Measurements from ENCODE around the gene LAPTM4A. TPM values are rescaled to one million over a fixed set of nuclear protein-coding genes. Genes with fewer than 3 reads are reported as not detected.
A peak's percentile ranks its signal among the peaks of the same experiment; 100 is the strongest.
"Not testable (repeated sequence)": the region's sequence is repeated elsewhere in the genome, so short reads cannot be mapped to it uniquely, and the experiment has no call there.

The LAPTM4A gene
- 104 and 126 TPM in 2 replicates for total RNA-seq

DNA sequence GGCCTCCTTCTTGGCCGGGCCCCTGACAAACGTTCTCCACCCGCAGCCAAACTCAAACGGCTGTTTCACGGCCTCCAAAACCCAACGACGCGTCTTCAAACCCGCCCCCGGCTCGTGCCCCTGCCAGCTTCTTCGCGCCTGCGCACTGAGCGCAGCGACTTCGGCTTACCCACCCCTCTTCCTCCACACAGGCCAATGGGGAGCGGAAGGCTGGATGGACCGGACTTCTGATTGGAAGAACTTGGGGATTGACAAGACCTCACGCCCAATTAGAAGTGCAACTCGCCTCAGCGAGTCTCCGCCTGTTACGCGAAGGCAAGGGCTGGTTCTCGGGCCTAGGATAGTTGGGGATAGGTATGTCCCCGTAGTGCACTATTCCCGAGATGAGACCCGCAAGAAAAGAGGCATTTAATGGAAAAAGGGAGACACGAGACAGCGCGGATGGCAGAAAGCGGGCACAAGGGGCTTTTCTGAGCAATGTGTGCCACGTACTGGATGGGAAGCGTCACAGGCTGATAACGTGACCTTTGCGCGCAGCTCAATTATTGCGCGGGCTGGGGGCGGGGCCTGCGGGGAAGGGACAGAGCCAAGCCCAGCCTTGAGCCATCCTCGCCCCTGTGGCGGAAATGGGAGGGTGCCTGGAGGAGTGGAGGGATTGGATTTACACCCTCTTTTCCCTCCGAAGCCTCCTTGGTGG, at the start of gene LAPTM4A:
TSS of gene LAPTM4A (minus strand) at position 97 of the 697 bp plus-strand sequence. CDS start 108 bp downstream, outside the sequence.
- peak; percentile 100 for DNase-seq (ENCODE audit: low read depth in 2 of 2)

DNA sequence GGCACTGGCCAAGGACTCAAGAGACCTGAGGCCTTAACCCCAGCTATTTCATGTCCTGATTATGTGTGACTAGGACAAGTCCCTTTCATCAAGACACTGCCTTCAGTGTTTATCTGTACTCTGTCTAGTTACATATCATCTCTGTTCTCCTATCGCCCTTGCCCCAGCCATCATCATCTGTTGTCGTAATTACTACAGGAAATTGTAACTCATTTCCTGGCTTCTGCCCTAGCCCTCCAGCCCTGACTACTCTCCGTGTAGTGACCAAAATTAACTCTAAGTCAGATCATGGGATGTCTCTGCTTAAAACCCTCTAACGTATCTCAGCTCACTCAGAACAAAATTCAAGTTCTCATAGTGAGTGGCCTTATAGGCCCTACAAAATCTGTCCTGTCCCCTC, 49.3 kb upstream of the LAPTM4A start:
- peak; percentile 38 to 73 for DNase-seq (ENCODE audit: low read depth in 2 of 2)

DNA sequence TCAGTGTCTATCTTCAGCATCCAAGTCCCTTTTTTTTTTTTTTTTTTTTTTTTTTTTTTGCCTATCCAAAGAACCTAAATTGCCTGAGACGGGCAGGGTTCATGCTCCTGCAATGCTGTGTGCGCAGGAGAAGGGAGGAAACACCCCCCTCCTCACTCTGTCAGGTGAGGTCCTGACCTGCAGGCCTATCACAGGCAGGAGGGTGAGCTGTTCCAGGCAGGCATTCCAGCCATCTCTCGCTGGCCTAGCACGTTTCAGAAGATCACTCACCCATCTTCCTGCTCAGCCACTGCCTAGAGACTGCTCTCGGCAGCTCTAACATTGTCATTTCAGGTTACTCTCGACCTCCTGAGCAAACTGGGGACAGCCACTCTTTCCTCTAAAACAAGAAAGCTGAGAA, 48.4 kb upstream of the LAPTM4A start:
- no peak for DNase-seq (ENCODE audit: low read depth in 2 of 2)

DNA sequence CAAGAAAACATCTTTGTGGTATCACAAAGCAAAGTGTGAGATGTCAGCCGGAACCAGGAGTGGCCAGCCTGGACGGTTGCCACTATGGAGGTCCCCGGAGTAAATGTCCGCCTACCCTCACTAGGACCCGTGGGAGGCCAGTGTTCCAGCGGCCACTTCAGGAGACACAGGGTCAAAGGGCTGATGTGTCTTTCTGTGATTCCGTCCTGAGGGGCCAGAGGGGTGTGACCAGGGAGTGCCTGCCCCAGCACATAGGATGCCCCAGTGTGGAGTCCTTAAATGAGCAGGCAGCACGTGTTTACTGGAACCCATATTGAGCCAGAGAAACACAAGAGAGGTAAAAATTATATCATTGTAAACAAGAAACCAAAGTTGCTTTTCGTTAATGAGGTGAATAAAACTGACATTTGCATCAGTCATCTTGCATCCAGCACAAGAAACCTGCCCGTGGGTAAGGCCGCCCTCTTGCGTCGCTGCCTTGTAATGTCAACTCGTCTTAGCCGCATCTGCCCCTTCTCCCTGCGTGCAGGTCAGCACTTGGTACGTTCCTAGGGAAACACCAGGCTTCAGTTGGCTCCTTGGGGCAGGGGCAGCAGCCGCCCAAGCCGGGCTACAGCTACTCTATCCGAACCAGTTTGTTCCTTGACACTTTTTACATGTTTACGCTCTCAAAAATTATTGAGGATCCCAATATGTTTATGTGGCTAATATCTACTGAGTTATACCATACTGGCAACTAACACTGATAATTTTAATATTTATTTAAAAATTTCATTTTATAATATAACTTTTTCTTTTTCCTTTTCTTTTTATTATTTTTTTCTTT, 46.7 kb upstream of the LAPTM4A start:
- DNase-seq (ENCODE audit: low read depth in 2 of 2): peak; percentile 90 to 91

DNA sequence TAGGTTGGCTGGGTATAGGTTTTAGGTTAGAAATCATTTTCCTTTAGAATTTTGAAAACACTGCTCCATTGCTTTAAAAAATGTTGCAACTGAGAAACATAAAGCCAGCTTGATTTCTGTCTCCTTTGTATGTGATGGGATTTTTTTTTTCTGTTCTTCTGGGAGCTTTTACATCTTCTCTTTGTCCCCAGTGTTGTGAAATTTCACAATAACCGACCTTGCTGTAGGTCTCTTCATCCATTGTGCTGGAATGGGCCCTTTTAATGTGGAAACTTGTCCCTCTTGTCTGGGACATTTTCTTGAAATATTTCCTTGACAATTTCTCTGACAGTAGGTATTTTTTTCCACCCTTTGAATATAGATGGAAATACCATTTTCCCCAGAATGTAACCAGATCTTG, 44.0 kb upstream of the LAPTM4A start:
- DNase-seq (ENCODE audit: low read depth in 2 of 2): no peak

DNA sequence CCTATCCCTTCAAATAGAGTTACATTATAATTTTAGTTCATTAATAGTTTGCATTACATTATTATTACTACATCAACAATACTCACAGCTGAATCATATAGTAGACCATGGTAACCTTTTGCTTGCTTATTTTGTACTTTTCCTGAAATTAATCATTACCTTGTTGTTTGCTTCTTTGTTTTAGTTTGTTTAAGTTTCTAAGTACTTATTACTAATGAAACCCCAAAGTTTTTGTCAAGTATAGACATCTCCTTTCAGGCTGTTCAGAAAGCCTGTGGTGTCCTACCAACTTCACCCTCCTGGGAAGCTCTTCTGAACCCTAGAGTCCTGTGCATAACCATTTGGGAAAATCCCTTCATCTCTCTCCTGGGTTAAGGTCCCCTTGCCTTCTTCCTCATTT, 43.5 kb upstream of the LAPTM4A start:
- DNase-seq (ENCODE audit: low read depth in 2 of 2): no peak

DNA sequence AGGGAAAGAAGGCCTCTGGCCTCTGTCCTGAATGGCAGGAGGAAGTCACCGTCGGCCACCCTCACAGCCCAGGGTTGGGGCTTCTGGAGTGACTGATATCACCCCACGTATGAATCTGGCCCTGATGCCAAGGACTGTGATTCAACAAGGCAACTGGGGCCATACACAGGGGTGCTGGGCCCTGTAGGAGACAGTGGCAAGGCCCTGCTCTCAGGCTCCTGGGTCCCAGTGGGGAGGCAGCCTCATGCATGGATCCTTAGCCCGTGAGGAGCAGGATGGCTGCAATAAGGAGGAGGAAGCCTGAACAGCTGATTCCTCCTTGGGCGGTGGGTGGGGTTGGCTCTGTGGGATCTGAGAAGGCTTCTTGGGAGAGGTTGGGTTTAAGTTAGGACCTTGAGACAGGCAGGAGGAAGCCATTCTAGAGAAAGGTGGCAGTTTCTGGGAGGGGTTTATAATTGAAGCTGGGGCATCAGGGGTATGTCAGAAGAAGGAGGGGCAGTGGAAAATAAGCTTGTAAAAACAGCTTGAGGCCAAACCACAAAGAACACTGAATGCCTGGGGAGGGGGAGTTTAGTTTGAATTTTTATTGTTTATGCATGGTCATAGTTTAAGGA, 42.8 kb upstream of the LAPTM4A start:
- no peak for DNase-seq (ENCODE audit: low read depth in 2 of 2)

DNA sequence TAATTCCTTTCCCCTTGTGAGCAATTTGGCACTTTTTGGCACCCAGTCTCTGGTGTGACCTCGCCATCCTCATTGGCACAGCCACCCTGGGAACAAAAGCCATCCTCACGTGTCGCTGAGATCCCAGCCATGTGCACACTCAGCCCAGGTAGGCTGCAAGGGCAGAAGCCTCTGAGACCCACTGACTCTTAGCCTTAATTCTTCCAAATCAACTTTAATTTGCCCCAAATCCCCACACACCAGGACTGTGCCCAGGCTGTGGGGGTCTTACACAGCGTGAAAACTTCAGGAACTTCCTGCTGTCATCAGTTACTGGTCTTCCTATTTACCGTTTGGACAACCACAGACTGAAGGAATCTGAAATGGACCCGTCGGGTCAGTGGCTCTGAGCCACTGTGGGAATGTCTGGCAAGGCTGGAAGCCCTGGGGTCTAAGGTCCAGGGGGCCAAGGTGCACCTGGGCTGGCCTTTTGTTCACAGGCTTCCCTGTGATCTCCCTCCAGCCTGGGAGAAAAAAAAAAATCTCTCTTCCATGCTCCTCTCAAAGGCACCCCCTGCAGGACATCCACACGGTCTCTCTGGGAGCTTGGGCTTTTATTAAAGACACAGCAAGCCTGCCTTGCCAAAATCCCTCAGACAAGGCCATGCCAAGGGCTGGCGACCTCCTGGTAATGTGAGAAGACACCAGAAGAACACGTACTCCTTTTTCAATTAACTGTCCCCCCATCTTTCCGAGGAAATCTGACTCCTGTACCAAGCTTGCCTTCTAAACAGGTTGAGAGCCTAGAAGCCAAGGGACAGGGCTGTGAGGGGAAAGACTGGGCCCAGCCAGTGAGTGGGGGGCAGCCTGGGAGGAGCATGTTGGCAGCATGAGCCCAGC, 42.1 kb upstream of the LAPTM4A start:
- DNase-seq (ENCODE audit: low read depth in 2 of 2): peak; percentile 78 to 83

DNA sequence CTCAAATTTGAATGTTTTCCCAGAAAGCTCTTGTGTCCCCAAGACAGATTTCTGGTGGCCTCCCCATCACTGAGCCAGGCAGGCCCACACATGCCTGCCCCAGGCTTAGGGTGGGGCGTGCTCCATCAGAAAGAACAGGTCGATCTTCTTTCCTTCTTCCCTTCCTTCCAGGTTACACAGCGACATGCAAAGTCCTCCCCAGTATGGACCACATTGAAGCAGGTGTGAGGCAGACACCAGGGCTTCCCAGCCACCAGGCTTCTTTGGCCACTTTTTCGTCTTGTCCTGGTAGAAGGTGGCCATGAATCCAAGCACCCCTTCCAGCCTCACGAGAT, 41.4 kb upstream of the LAPTM4A start:
- no peak for DNase-seq (ENCODE audit: low read depth in 2 of 2)

DNA sequence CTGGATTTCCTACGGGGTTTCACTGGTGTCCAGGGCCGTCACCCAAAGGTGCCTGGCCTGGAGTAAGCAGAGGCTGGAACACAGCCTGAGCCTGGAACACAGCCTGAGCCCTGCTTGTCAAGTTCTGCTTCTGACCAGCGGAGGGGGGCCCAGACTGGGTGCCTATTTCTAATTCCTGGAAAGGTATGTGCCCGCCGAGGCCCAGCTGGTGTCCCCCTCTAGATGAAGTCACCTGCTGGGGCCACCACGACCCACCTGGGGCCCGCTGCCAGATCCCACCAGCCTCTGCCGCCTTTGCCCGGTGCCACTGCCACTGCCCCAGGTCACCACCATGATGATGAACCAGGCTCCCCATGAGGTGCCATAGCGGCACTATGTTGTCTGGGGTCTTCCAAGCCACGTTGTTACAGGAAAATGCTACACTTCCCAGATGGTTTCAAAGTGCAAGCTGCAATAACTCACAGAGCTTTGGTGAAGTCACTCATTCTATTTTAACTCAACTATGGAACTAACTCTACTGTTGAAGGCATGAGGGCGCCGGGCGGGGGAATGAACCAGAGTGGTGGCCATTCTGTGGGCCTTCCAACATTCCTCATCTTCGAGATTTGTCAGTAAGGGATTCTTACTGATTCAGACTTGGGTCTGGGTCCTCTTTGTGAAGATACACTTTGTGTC, 40.9 kb upstream of the LAPTM4A start:
- DNase-seq (ENCODE audit: low read depth in 2 of 2): no peak

DNA sequence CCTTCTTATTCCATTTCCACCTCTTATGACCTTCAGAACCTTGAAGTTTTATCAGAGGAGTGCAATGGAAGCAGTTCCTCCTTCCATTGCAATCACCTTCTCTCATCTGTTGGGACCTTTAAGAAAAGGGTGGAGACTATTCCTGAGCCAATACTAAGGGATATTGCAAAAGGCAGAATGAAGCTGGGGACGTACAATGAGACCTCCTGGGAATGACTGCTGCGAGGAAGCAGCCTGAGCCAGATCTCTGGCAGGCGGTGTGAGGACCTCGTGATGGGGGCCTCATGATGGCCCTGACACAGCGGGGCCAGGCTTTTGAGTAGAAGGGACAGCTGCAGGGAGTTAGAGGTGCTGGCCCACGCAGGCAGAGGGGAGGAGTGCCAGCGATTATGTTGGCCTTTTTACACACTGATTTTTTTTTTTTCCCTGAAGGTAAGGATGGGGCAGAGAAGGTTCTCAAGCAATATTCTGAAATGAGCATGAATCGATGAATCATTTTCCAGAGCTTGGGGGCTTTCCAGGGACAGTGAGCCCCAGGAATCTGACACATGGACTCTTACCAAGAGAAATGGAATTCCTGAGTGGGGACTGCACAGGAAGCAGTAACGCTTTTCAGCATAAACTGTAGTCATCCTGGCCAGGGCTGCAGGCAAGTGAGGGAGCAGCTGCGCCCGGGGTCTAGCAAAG, 40.0 kb upstream of the LAPTM4A start:
- peak; percentile 68 to 89 for DNase-seq (ENCODE audit: low read depth in 2 of 2)

DNA sequence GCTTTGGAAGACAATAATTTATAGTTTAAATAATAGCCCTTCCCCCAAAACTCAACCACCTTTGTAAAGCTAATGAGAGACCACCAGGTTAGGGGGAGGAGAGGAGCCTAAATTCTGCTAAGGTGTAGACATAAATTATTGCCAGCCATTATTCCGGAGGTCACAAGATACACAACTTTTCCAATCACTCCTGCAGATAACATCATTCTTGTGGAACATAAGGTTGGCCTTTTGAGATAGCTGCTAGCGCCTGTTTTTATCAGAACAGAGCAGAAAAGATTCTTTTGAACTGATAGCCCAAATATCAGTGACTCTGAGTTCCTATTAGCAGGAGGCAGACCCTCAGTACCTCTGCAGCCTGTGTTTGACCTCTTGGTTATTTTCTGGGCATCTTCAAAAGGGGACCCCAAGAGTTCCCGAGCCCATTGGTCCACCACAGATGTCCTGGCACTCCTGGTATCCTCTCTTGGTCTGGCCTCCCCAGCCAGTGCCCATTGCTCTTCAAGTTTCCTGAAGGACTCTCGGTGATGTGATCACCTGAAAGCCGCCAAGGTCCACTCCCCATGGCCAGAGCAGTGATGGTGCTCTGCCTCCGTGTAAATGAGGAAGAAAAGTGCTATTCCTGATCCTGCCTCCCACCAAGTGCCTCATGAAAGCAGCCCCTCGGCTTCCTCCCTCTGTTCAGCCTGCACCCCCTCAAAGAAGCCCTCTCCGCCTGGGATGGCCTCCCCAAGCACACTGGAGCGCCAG, 38.5 kb upstream of the LAPTM4A start:
- DNase-seq (ENCODE audit: low read depth in 2 of 2): no peak

DNA sequence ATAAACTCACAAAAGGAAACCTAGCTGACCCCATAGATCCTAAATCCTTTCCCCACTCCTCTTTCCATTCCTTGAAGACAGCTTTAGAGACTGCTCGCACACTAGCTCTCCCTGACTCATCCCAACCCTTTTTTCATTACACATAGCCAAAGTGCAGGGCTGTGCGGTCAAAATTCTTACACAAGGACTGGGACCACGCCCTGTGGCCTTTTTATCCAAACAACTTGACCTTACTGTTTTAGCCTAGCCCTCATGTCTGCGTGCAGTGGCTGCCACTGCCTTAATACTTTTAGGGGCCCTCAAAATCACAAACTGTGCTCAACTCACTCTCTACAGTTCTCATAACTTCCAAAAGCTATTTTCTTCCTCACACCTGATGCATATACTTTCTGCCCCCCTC, 34.5 kb upstream of the LAPTM4A start:
- DNase-seq (ENCODE audit: low read depth in 2 of 2): not testable (repeated sequence)

DNA sequence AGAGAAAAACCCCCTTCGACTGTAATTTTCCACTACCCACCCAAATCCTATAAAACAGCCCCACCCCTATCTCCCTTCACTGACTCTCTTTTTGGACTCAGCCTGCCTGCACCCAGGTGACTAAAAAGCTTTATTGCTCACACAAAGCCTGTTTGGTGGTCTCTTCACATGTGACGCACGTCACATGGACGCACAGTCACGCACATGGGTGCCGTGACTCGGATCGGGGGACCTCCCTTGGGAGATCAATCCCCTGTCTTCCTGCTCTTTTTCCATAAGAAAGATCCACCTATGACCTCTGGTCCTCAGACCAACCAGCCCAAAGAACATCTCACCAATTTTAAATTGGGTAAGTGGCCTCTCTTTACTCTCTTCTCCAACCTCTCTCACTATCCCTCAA, 31.4 kb upstream of the LAPTM4A start:
- not testable (repeated sequence) for DNase-seq (ENCODE audit: low read depth in 2 of 2)

DNA sequence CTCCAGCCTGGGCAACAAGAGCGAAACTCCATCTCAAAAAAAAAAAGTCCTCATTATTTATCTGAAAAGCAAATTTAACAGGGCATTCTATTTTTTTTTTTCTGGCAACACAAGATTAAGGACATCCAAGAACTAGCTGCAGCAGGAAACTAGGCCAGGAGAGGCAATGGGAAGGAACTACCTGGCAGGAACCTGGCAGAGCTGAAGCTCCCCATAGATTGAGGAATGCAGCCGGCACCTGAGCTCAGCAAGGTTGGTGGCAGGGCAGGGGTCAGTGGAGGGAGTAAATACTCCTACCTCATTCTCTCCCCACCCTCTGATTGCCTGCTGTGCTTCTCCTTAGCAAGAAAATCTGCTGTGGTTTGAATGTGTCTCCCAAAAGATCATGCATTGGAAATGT, 30.4 kb upstream of the LAPTM4A start:
- DNase-seq (ENCODE audit: low read depth in 2 of 2): no peak

DNA sequence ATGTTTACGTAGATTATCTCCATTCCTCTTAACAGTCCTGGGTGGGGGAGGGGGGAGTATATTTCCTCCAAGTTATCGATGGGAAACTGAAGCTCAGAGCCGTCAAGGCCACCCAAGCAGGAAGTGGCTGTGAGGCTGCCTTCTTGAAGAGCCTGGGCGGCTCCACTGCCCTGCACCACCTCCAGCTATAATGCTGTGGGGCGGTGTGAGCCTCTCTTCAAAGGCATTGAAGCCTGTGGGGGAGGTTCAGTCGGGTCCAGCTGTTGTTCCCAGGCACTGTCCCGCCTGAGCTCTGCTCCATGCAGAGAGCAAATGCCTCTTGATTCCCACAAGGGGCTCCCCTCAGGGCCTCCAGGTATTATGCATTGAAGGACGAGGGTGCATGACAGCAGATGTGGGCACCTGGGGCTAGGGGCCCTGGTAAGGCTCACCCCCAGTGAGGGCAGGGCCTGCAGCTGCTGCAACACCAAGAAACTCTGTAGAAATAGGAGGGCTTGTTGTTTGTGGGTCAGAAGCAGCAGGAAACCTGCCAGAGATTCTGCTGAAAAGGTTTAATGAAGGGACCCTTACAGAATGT, 29.5 kb upstream of the LAPTM4A start:
- no peak for DNase-seq (ENCODE audit: low read depth in 2 of 2)

DNA sequence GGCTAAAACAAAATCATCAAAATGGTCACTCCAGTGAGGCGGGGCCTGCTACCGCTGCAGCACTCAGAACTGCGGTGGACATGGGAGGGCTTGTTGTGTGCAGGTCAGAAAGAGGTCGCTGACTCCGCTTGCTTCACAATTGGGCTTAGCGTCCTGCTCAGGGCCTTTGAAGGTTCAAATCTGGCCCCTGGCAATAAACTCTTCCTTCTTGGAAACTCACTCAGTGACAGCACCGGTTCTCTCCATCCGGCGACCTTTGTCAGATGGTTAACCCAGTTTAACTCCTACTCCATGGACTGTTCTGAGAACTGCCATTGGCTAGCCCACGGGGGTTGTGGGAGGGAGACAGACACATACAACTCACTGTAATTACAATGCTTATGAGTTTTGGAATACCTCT, 29.0 kb upstream of the LAPTM4A start:
- no peak for DNase-seq (ENCODE audit: low read depth in 2 of 2)

DNA sequence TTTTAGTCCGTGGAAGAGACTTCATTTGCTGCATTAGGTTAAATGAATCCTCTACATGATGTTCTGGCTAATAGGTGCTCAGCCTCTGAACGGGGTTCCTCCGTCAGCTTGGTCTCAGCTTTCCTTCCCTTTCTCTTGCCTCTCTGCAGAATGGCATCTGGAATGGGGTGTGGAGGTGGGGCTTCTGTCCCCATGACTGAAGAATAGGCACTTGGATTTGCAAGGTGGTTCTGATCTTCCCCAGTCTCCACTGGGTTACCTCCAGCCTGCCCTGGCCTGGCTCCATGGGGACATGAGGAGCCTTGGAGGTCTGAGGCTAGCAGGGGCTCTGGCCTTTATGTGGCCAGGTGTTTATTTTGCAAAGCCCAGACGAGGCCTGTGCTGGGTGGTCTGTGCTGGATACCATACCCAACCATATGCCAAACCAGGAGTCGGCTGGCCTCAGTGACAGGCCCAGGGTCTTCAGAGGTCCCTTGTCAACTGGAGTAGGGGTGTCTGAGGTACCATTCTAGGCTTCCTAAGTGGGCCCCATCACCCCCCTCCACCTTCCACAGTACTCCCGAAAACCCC, 28.2 kb upstream of the LAPTM4A start:
- DNase-seq (ENCODE audit: low read depth in 2 of 2): no peak

DNA sequence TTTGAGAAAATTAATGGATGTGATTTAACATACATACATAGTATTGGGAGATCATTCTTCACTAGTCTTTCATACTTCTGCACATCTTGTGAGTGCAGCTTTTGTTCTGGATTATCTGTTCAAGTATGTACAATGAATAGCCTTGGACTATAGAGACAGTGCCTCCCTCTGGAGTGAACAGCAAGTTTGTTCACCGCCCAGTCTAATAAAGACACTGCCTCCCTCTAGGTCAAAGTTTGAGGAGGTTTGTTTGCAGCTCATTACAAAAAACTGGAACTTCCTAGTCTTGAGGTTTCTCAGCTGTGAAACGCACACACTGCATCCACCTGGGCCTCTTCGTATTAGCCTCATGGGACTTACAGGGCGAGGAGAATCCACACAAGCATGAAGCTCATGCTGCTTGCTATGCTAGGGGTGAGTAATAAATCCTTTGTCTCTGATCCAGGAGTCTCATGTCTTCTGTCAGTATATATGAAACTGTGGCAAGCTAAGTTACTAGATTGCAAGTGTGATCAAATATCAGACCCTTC, 26.0 kb upstream of the LAPTM4A start:
- no peak for DNase-seq (ENCODE audit: low read depth in 2 of 2)

Measured in lung microvascular endothelial cell (primary cell).